NCI-H510A treated with DMSO at 0.1 percent for 48 hours (cell line): ENCODE results near the gene LRP4.

ENCODE experiments used
- DNase-seq: peaks from one replicate; lab custom pipeline; 2025; lab: John Stamatoyannopoulos, UW

Gene LRP4

GRCh38 chr11:46845740-46846509, 72.4 kb downstream of the LRP4 start, which contains the start of gene CKAP5:
CKAP5 (minus strand) TSS chr11:46846280; CDS start chr11:46821231, 25,049 bp downstream.
- DNase-seq, result peak; percentile 25

DNA sequence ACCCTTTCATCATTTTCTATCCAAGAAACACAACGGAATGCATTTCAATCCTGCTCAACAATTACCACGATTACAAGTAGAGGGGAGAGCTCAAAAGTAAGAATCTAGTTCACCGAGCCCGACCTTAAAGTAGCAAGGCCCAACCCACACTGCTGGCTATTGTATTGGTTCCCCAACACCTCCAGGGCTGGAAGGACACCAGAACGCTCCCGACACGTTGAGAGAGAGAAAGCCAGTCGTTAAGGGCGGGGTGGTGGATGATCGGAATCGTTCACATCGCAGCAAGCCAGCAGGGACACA, 73.0 kb downstream of the LRP4 start:
- DNase-seq, result no peak

GRCh38 chr11:46840116-46840515, 78.2 kb downstream of the LRP4 start:
- no peak for DNase-seq

DNA sequence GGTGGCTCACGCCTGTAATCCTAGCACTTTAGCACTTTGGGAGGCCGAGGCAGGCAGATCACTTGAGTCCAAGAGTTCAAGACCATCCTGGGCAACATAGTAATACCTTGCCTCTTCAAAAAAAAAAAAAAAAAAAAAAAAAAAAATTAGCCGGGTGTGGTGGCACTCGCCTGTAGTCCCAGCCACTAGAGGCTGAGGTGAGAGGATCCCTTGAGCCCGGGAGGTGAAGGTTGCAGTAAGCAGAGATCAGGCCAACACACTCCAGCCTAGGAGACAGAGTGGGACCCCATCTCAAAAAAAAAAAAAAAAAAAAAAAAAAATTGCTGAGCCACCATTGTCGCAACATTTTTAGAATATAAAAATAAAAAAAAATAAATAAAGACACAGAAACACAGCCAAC, 79.8 kb downstream of the LRP4 start:
- DNase-seq, result no peak

DNA sequence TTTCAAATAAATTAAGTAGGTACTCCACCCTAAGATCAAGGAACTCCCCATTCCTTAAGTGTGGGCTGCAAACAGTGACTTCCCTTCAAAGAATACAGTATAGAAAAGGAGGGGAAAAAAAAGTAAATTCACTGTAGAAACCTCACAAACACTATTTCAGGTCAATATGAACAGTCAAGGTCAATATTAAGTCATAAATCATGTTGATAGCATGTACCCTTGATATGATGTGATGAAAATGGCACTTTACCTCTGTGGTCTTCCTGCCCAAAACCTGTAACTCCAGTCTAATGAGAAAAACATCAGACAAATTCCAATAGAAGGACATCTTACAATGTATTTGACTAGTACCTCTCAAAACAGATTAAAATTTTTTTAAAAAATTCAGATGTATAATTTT, 80.5 kb downstream of the LRP4 start:
- DNase-seq, result no peak

DNA sequence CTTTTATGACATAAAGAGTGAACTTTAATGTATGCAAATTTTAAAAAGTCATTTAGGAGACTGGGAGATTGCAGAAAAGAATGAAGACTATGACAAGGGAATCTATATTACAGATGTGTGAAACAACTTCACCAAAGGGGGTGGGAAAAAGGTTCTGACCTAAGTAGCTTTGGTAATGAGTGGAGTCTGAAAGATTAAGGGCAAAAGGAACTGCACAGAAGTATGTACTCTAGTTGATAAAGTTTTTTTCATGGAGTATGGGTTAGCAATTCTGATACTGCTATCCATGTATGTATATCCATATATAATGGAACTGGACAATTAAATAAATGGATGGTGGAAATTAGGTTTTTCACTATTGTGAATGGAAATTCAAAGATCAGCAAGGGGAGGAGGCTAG, 81.5 kb downstream of the LRP4 start:
- DNase-seq, result no peak

- DNase-seq, result no peak
Observed at GRCh38 chr11:46836431-46836830, 81.9 kb downstream of the LRP4 start.

GRCh38 chr11:46835897-46836296, 82.5 kb downstream of the LRP4 start:
- no peak for DNase-seq

DNA sequence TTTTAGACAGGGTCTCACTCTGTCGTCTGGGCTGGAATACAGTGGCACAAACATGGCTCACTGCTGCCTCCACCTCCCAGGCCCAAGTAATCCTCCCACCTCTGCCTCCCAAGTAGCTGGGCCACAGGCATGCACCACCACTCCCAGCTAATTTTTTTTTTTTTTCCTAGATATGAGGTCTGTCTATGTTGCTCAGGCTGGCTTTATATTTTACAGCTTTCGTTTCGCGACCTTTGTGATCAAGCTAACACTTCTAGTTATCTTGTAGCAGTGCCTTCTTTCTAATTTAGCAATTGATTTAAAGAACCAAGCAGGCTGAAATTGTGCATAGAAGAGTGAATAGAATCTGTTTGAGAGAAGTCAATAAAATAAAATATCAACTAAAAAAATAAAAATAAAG, 83.5 kb downstream of the LRP4 start:
- DNase-seq, result no peak

GRCh38 chr11:46832511-46833214, 85.7 kb downstream of the LRP4 start:
- DNase-seq, result no peak

DNA sequence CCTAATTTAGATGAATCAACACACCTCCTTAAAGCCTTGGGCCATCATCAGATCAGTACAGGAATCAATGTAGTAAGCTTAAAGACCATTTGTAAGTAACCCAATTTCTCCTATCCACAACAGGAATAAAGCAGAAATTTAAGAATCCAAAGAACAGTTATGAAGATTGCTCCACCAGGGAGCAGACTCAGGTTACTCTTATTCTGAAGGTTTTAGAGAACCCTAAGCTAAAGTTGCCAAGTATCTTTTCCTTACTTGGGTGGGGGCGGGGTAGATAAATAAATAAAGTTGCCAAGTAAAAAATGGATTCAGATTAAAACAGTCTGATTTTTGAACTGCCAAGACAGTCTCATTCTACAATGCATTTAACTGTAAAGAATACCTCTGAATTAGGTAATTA, 90.4 kb downstream of the LRP4 start:
- no peak for DNase-seq

DNA sequence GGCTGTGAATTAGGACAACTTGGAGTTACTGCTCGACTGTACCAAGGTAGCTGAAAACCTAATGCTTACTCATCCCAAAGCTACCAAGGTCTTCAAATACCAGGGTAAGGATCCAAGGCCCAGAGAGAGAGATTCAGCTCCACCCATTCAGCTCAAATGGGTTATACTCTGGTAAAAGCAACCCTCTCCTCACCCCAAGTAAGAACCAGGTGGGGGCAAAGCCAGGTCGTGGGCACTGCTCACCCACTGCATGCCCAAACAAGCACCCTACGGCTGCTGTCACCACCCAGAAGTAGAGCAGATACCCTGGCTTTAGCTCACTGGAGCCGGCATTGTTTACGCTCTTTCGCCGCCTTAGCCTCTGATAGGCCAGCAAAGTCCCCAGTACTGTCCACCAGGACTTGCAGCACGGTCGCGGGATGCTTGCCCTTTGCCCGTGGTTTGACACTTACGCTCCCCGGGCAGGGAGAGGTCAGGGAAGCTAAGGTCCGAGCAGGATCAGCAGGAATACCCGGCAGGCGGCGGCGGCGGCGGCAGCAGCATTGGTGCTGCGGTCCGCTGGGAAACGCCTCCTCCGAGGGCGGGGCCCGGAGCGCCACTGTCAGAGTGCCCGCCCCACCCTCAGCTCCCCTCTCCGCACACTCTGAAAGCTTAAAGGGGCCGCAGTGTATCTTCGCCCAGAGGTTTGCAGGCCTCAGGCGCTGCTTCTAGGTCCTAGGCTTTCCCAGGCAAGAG, 91.9 kb downstream of the LRP4 start:
- DNase-seq, result peak; percentile 18

- DNase-seq, result peak; percentile 1
Observed at GRCh38 chr11:46808799-46809431, 109.4 kb downstream of the LRP4 start.
